Measurements from ENCODE around the gene MTUS2.

DNA sequence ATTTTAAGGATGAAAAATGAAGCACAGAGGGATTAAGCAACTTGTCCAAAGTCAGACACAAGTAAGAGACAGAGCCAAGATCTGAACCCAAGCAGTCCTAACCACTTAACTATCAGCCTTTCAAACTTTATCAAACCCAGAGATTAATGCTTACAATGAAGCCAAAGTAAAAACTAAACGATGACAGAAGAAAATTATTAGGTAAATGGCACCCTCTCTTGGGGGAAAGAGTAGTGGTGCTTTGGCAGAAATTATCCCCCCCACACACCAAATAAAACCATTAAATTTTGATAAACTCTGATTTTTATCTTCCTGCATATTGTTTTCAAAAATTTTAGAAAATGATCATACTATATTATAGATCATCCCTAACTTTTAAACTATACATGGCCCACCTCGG lies 446.1 kb downstream of the MTUS2 start:
- TF ChIP-seq, protein P1, sequence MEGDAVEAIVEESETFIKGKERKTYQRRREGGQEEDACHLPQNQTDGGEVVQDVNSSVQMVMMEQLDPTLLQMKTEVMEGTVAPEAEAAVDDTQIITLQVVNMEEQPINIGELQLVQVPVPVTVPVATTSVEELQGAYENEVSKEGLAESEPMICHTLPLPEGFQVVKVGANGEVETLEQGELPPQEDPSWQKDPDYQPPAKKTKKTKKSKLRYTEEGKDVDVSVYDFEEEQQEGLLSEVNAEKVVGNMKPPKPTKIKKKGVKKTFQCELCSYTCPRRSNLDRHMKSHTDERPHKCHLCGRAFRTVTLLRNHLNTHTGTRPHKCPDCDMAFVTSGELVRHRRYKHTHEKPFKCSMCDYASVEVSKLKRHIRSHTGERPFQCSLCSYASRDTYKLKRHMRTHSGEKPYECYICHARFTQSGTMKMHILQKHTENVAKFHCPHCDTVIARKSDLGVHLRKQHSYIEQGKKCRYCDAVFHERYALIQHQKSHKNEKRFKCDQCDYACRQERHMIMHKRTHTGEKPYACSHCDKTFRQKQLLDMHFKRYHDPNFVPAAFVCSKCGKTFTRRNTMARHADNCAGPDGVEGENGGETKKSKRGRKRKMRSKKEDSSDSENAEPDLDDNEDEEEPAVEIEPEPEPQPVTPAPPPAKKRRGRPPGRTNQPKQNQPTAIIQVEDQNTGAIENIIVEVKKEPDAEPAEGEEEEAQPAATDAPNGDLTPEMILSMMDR (IDR thresholded peaks at IDR 0.05), result no peak
- TF ChIP-seq POLR2A (IDR thresholded peaks at IDR 0.05) (no peak), EP300 (IDR thresholded peaks at IDR 0.05) (no peak)

Measured in suprapubic skin (tissue), 3 donors.